ENCODE measurements around the gene NCOA5.

Gene NCOA5

GRCh38 chr20:46065006-46065405 lies 24.8 kb downstream of the NCOA5 start:
- no peak for DNase-seq (ENCODE audit: low spot score)
- TF ChIP-seq CTCF (IDR thresholded peaks at IDR 0.05; ENCODE audit: extremely low read depth, missing control alignments), result no peak

DNA sequence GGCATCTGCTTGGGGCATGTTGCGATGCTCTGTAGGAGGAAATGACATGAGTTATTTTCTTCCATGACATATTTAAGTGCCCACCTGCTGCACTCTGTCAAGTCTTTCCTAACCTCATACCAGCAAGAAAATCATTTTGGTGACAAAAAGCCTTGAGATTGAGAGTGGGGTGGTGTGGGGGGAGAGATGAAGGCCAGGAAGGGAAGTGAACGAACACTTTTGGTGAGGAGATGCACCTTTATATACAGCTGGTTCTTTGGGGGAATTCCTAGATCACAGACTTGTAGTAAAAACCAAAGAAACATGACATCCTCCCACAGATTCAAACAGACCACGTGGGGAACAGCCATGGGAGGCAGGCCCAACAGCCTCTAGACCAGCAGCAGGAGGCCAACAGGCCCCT lies 26.1 kb downstream of the NCOA5 start:
- peak; percentile 74 for DNase-seq (ENCODE audit: low spot score)
- TF ChIP-seq CTCF (IDR thresholded peaks at IDR 0.05; ENCODE audit: extremely low read depth, missing control alignments), result no peak

DNA sequence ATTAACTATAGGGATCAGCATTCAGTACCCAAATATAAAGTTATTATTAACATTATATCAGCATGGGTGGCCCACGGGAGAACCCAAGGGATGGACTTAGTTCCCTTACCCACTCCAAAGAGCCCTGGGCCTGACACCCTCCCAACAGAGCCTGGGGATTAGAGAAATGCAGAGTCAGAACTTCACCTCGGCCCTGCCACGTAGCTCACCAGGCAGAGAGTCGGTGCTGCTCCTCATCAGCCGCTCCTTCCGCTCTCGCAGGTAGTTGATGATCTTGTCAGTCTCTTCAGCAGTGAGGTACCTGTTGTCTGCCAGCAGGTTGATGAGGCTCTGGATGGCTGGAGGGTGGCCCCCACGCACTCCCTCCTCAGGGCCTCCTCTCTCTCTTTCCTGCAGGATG lies 26.6 kb downstream of the NCOA5 start:
- TF ChIP-seq CTCF (IDR thresholded peaks at IDR 0.05; ENCODE audit: extremely low read depth, missing control alignments), result no peak
- no peak for DNase-seq (ENCODE audit: low spot score)

DNA sequence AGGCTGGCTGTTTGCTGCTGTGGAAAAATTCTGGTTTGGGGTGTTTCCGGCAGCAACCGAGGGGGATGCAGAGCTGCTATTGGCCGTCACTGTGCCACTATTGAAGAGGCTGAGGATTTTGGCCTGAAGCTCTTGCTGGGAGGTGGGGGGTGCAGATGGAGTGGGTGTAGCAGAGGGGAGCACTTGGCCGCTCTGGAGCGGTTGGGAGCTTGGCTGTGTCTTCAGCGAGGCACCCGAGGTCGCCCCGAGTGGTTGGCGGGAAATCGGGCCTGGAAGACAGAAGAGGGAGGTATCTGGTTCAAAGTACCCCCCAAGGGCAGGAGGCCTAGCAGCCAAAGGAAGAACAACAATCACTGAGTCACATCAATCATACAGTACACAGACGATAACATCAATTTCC lies 27.1 kb downstream of the NCOA5 start:
- no peak for TF ChIP-seq CTCF (IDR thresholded peaks at IDR 0.05; ENCODE audit: extremely low read depth, missing control alignments)
- no peak for DNase-seq (ENCODE audit: low spot score)

DNA sequence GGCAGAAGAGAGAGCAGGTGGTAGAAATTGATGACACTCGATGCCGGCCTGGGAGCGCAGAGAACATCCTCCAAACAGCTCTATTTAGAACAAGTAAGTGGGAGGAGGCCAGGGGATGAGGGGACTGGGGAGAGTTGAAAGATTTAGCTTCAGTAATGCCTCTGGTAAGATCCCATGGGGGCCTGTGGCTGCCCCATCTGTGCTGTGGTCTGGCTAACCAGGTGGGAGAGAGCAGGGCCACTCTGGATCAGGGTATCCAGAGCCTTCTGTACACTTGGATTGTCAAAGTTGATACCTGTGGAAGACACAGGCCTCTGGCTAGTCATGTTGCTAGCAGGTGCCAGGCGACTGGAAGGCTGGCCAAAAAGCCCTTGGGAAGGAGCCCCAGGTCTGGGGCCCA lies 27.6 kb downstream of the NCOA5 start:
- no peak for DNase-seq (ENCODE audit: low spot score)
- TF ChIP-seq CTCF (IDR thresholded peaks at IDR 0.05; ENCODE audit: extremely low read depth, missing control alignments), result no peak

GRCh38 chr20:46060975-46061374 lies 28.8 kb downstream of the NCOA5 start:
- DNase-seq (ENCODE audit: low spot score), result no peak
- no peak for TF ChIP-seq CTCF (IDR thresholded peaks at IDR 0.05; ENCODE audit: extremely low read depth, missing control alignments)

DNA sequence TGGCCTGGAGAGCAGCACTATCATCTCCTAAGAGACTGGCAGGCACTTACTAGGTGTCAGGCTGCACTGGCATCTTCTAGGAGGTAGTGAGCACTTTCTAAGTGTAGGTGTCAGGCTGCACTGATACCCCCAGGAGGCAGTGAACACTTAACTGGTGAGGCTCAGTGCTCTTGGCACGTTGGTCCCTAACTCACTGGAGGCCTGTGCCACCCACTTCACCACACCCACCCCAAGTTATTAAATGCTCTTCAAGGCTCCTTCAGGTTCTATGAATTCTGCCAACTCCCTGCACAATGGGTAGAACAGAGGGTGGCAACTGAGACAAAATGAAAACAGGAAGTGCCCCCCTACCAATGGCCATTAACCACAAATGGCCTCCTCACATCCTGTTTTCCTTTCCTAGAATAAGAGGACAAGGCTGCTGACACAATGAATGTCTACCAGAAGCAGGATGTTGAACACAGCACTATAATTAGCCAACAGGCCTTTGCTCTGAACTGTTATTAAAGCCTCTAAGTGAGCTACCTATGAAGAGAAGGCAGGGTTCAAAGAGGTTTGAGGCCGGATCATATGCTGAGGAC lies 29.4 kb downstream of the NCOA5 start:
- DNase-seq (ENCODE audit: low spot score), result no peak
- TF ChIP-seq CTCF (IDR thresholded peaks at IDR 0.05; ENCODE audit: extremely low read depth, missing control alignments), result no peak
